MCF 10A (cell line): ENCODE measurements around the gene P2RX6. TPM values are rescaled to one million over a fixed set of nuclear protein-coding genes. Genes with fewer than 3 reads are reported as not detected.
A peak's percentile ranks its signal among the peaks of the same experiment; 100 is the strongest.

Experiments
- BruUV-seq: library from RNA; stranded (reverse); fragments of 400-500 nt; replicated peaks from 2 replicates; lab custom pipeline; 2021; lab: Mats Ljungman, UMichigan
- CTCF ChIA-PET: fragments of 300-600 bp; sonication (Branson Sonifier 250); formaldehyde crosslinking; extraction: SDS; loops from one replicate; lab custom pipeline; 2021; ENCODE audit warnings: antibody characterized with exemption, inconsistent platforms; lab: Yijun Ruan, JAX
- POLR2A ChIA-PET: fragments of 300-600, 350-650 bp; sonication (Branson Sonifier 250); formaldehyde crosslinking; extraction: SDS; loops from one replicate; lab custom pipeline; 2020; ENCODE audit warnings: antibody characterized with exemption, inconsistent platforms; lab: Yijun Ruan, JAX
- DNase-seq: peaks from one replicate; pipeline ENCODE4 v3.0.0-alpha.2; 2018; ENCODE audit not compliant: unreplicated experiment
- H3K27ac Mint-ChIP-seq: one replicate; pipeline ENCODE4 v1.8.0; 2022; ENCODE audit warnings: mild to moderate bottlenecking, low read depth, mixed read lengths; ENCODE audit not compliant: unreplicated experiment
- H3K27me3 Mint-ChIP-seq: one replicate; pipeline ENCODE4 v1.8.0; 2022; ENCODE audit warnings: mixed read lengths; ENCODE audit not compliant: insufficient read depth, unreplicated experiment
- H3K36me3 Mint-ChIP-seq: one replicate; pipeline ENCODE4 v1.8.0; 2022; ENCODE audit warnings: mild to moderate bottlenecking, moderate library complexity, mixed read lengths; ENCODE audit not compliant: insufficient read depth, unreplicated experiment
- H3K4me1 Mint-ChIP-seq: one replicate; pipeline ENCODE4 v1.8.0; 2022; ENCODE audit warnings: mixed read lengths; ENCODE audit not compliant: insufficient read depth, unreplicated experiment
- H3K4me3 Mint-ChIP-seq: one replicate; pipeline ENCODE4 v1.8.0; 2022; ENCODE audit warnings: mild to moderate bottlenecking, moderate library complexity, mixed read lengths; ENCODE audit not compliant: unreplicated experiment
- H3K9me3 Mint-ChIP-seq: one replicate; pipeline ENCODE4 v1.8.0; 2022; ENCODE audit warnings: mixed read lengths; ENCODE audit not compliant: unreplicated experiment
- CTCF ChIP-seq: fragments of 200-600 bp; IDR thresholded peaks from one replicate; pipeline ENCODE4 v1.8.0; 2022; ENCODE audit warnings: antibody characterized with exemption, mild to moderate bottlenecking; ENCODE audit not compliant: unreplicated experiment
- intact Hi-C: fragments of 100-400 bp; cut with micrococcal nuclease; formaldehyde crosslinking; loops from 2 replicates; pipeline ENCODE4 v1.14.1; 2022
- total RNA-seq: library from RNA; stranded (reverse); gene quantifications from 2 replicates; pipeline ENCODE4 v1.2.3, GENCODE V29; 2022

P2RX6 gene
- total RNA-seq, 1 experiment from 2014 or later = 0.19 TPM

GRCh38 chr22:20982563-20982882 is 32.4 kb upstream of the P2RX6 start:
- intact Hi-C loops = no loop called here
- peak overlapping the region; percentile 88 for H3K4me3 Mint-ChIP-seq
- DNase-seq = no peak
- ChIA-PET POLR2A (interaction anchor here (0.5 to 3.4 kb wide), 22 partner anchors 11 to 691 kb away, joined by 3 to 24 read pairs (median 4); partner anchors contain the start of gene THAP7), CTCF (interaction anchor here (0.6 to 1.6 kb wide), 12 partner anchors 14 to 1801 kb away, joined by 3 to 9 read pairs (median 3); partner anchors contain the start of gene AIFM3)
- peaks cover 8% of the 10 kb centered on the region for H3K4me1 Mint-ChIP-seq
- H3K36me3 Mint-ChIP-seq = peaks cover 24% of the 10 kb centered on the region
- H3K9me3 Mint-ChIP-seq = peaks cover 8% of the 10 kb centered on the region
- peak overlapping the region; percentile 37 for H3K27ac Mint-ChIP-seq
- TSS peak; percentile 36 for BruUV-seq
- H3K27me3 Mint-ChIP-seq = no peaks in the 10 kb centered on the region
- TF ChIP-seq CTCF = no peak

GRCh38 chr22:20983081-20983771 is 31.7 kb upstream of the P2RX6 start:
- CTCF ChIA-PET = interaction anchor here (0.7 to 1.6 kb wide), 2 partner anchors 22 to 97 kb away, joined by 3 to 9 read pairs; no protein-coding TSS in a partner anchor
- peaks cover 24% of the 10 kb centered on the region for H3K36me3 Mint-ChIP-seq
- H3K27me3 Mint-ChIP-seq = no peaks in the 10 kb centered on the region
- intact Hi-C loops = no loop called here
- H3K4me1 Mint-ChIP-seq = peaks cover 8% of the 10 kb centered on the region
- H3K4me3 Mint-ChIP-seq = peak overlapping the region; percentile 88
- BruUV-seq = no TSS peak
- no peak for TF ChIP-seq CTCF
- DNase-seq = no peak
- peaks cover 8% of the 10 kb centered on the region for H3K9me3 Mint-ChIP-seq
- POLR2A ChIA-PET = interaction anchor here (0.9 to 2.8 kb wide), 6 partner anchors 16 to 79 kb away, joined by 3 to 15 read pairs (median 6); no protein-coding TSS in a partner anchor
- peak overlapping the region; percentile 37 for H3K27ac Mint-ChIP-seq

- no peak for TF ChIP-seq CTCF
- Mint-ChIP-seq H3K27ac (no peak overlapping the region), H3K4me3 (no peak overlapping the region), H3K4me1 (peaks cover 8% of the 10 kb centered on the region), H3K27me3 (no peaks in the 10 kb centered on the region), H3K36me3 (peaks cover 18% of the 10 kb centered on the region), H3K9me3 (no peaks in the 10 kb centered on the region)
- ChIA-PET CTCF (interaction anchor here (0.6 kb wide), 1 partner anchor 117 kb away, joined by 3 read pairs; no protein-coding TSS in a partner anchor), POLR2A (no interaction called here)
- no peak for DNase-seq
- intact Hi-C loops = no loop called here
- no TSS peak for BruUV-seq
Measured at GRCh38 chr22:20985720-20986119, 29.2 kb upstream of the P2RX6 start.

GRCh38 chr22:20986365-20986764 is 28.6 kb upstream of the P2RX6 start:
- Mint-ChIP-seq H3K9me3 (no peaks in the 10 kb centered on the region), H3K27ac (no peak overlapping the region), H3K4me3 (no peak overlapping the region), H3K27me3 (no peaks in the 10 kb centered on the region), H3K4me1 (peaks cover 8% of the 10 kb centered on the region), H3K36me3 (peaks cover 18% of the 10 kb centered on the region)
- CTCF ChIA-PET = no interaction called here
- DNase-seq = no peak
- BruUV-seq = TSS peak; percentile 5
- TF ChIP-seq CTCF = no peak
- POLR2A ChIA-PET = no interaction called here
- intact Hi-C loops = no loop called here
